ENCODE measurements around the gene TPX2. TPM values are rescaled to one million over a fixed set of nuclear protein-coding genes. Genes with fewer than 3 reads are reported as not detected.
A peak's percentile ranks its signal among the peaks of the same experiment; 100 is the strongest.

The TPX2 gene
- total and polyA plus RNA-seq, 7 donors, result 0.63 to 8.5 (median 2.2) TPM

GRCh38 chr20:31785089-31785488 lies 46.0 kb downstream of the TPX2 start:
- no peaks in the 10 kb centered on the region for H3K36me3 ChIP-seq (ENCODE audit: insufficient read depth in 1 of 2, low read depth in 1 of 2)
- no peak overlapping the region for H3K27ac ChIP-seq
- H3K27me3 ChIP-seq (ENCODE audit: insufficient read depth in 3 of 3, low read length in 2 of 3), result no peaks in the 10 kb centered on the region
- intact Hi-C loops (cut with DNase I), result no loop called here
- ATAC-seq, result no peak
- H3K4me1 ChIP-seq, result peaks cover 10% of the 10 kb centered on the region
- no peak overlapping the region for H3K4me3 ChIP-seq
- TF ChIP-seq CTCF (IDR thresholded peaks at IDR 0.05), result no peak
- no peak for DNase-seq
- H3K9me3 ChIP-seq, result no peaks in the 10 kb centered on the region
- WGBS, 3 donors, result 92 to 94% (median 93%) methylated on average over 3 of the region's 3 CpGs

GRCh38 chr20:31788578-31788977 lies 49.5 kb downstream of the TPX2 start:
- peak; percentile 97 to 99 (median 98) for ATAC-seq

GRCh38 chr20:31790401-31790800 lies 51.3 kb downstream of the TPX2 start:
- intact Hi-C loops (cut with DNase I), result no loop called here
- 49 to 66% (median 60%) methylated on average over 3 of the region's 3 CpGs for WGBS, 3 donors
- H3K4me3 ChIP-seq, result no peak overlapping the region
- no peaks in the 10 kb centered on the region for H3K9me3 ChIP-seq
- peaks cover 10% of the 10 kb centered on the region for H3K4me1 ChIP-seq
- TF ChIP-seq CTCF (IDR thresholded peaks at IDR 0.05), result no peak
- no peaks in the 10 kb centered on the region for H3K36me3 ChIP-seq (ENCODE audit: insufficient read depth in 1 of 2, low read depth in 1 of 2)
- ATAC-seq, result no peak
- no peaks in the 10 kb centered on the region for H3K27me3 ChIP-seq (ENCODE audit: insufficient read depth in 3 of 3, low read length in 2 of 3)
- H3K27ac ChIP-seq, result peak overlapping the region; percentile 63
- no peak for DNase-seq

More at GRCh38 chr20:31788578-31788977, 49.5 kb downstream of the TPX2 start:
- H3K27me3 ChIP-seq (ENCODE audit: insufficient read depth in 3 of 3, low read length in 2 of 3), result no peaks in the 10 kb centered on the region
- DNase-seq, result peak; percentile 36 to 74
- no peak for TF ChIP-seq CTCF (IDR thresholded peaks at IDR 0.05)
- WGBS, 3 donors, result 17 to 33% (median 26%) methylated on average over 3 of the region's 3 CpGs
- peak overlapping the region; percentile 63 for H3K27ac ChIP-seq
- no peak overlapping the region for H3K4me3 ChIP-seq
- H3K9me3 ChIP-seq, result no peaks in the 10 kb centered on the region
- H3K4me1 ChIP-seq, result peaks cover 10% of the 10 kb centered on the region
- intact Hi-C loops (cut with DNase I), result no loop called here
- no peaks in the 10 kb centered on the region for H3K36me3 ChIP-seq (ENCODE audit: insufficient read depth in 1 of 2, low read depth in 1 of 2)

- Histone ChIP-seq H3K4me3 (no peak overlapping the region), H3K27ac (no peak overlapping the region), H3K9me3 (no peaks in the 10 kb centered on the region), H3K36me3 (ENCODE audit: insufficient read depth in 1 of 2, low read depth in 1 of 2) (no peaks in the 10 kb centered on the region), H3K27me3 (ENCODE audit: insufficient read depth in 3 of 3, low read length in 2 of 3) (no peaks in the 10 kb centered on the region), H3K4me1 (no peaks in the 10 kb centered on the region)
- WGBS, 3 donors, result 62 to 85% (median 67%) methylated on average over 3 of the region's 3 CpGs
- no peak for DNase-seq
- intact Hi-C loops (cut with DNase I), result no loop called here
- TF ChIP-seq CTCF (IDR thresholded peaks at IDR 0.05), result no peak
- ATAC-seq, result no peak
Measured at GRCh38 chr20:31797364-31797763, 58.3 kb downstream of the TPX2 start.

GRCh38 chr20:31801508-31801907 lies 62.4 kb downstream of the TPX2 start:
- H3K4me1 ChIP-seq, result peaks cover 20% of the 10 kb centered on the region
- no peaks in the 10 kb centered on the region for H3K9me3 ChIP-seq
- ATAC-seq, result no peak
- H3K27ac ChIP-seq, result no peak overlapping the region
- no peak for DNase-seq
- H3K4me3 ChIP-seq, result no peak overlapping the region
- intact Hi-C loops (cut with DNase I), result no loop called here
- TF ChIP-seq CTCF (IDR thresholded peaks at IDR 0.05), result no peak
- WGBS, 3 donors, result 92 to 95% (median 92%) methylated on average over 7 of the region's 7 CpGs
- H3K27me3 ChIP-seq (ENCODE audit: insufficient read depth in 3 of 3, low read length in 2 of 3), result no peaks in the 10 kb centered on the region
- no peaks in the 10 kb centered on the region for H3K36me3 ChIP-seq (ENCODE audit: insufficient read depth in 1 of 2, low read depth in 1 of 2)
